OCI-M2 (cell line): ENCODE results near the gene UNC119.

Experiments
- DNase-seq: peaks from one replicate; lab custom pipeline; 2025; ENCODE audit not compliant: unreplicated experiment; lab: John Stamatoyannopoulos, UW

Gene UNC119

DNA sequence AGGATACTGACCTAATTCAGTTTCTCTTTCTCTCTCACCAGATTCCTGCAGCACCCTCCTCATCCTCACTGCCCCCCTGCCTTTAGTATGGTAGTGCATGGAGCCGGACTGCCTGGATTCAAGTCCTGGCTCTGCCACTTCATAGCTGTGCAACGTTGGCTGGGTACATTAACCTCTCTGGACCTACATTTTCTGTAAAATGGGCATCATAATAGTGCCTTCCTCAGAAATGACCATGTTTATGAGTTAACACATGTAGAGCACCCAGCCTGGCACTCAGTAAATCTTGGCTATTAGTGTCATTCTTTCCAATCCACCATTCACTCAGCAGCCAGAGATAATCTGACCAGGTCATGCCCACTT is 7.3 kb downstream of the UNC119 start:
- no peak for DNase-seq

DNA sequence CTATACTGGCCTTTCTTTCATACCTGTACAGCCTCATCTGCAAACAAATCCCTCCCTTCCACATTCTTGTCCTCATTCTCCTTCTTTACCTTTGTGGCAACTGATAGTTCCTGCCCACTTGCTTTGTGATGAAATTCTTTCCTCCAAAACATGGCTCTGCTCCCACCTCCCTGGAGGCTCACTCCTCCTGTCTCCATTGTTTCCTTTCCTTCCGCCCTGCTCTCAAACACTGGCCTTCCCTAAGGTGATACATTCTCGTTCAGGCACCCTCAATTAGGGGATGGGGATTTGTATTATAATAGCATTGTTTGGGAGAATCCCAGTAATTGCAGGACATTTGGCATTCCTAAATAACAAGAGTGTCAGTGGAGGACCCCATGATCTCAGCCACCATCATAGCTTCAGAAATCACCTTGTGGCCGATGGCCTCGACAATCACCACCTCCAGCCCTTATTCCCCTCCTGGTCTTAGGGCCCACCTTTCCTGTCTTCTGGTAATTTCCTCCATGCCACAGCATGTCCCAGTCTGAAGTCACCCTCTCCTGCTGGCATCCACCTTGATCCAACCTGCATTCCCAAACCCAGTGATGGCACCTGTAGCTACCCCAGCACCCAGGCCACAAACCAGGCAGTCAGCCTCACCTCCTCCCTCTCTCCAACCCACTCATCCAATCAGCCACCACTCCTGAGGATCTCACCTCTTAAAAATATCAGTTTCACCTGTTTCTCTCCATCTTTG is 7.9 kb downstream of the UNC119 start:
- DNase-seq, result no peak

DNA sequence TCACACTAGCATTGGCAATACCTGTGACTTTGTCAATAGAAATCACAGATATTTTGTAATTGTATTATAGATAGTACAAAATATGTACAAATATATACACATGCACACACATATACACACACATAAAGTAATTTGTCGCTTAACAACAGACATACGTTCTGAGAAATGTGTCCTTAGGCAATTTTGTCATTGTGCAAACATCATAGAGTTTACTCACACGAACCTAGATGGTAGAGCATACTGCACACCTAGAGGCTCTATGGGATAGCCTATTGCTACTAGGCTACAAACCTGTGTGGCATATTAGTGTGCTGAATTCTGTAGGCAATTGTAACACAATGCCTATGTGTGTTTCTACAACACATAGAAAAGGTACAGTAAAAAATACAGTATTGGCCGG is 11.0 kb downstream of the UNC119 start:
- DNase-seq, result no peak

GRCh38 chr17:28540231-28540630 is 12.2 kb downstream of the UNC119 start:
- no peak for DNase-seq

- no peak for DNase-seq
Observed at GRCh38 chr17:28538296-28538895, 14.0 kb downstream of the UNC119 start.

GRCh38 chr17:28537219-28537610 is 15.2 kb downstream of the UNC119 start:
- DNase-seq, result no peak

DNA sequence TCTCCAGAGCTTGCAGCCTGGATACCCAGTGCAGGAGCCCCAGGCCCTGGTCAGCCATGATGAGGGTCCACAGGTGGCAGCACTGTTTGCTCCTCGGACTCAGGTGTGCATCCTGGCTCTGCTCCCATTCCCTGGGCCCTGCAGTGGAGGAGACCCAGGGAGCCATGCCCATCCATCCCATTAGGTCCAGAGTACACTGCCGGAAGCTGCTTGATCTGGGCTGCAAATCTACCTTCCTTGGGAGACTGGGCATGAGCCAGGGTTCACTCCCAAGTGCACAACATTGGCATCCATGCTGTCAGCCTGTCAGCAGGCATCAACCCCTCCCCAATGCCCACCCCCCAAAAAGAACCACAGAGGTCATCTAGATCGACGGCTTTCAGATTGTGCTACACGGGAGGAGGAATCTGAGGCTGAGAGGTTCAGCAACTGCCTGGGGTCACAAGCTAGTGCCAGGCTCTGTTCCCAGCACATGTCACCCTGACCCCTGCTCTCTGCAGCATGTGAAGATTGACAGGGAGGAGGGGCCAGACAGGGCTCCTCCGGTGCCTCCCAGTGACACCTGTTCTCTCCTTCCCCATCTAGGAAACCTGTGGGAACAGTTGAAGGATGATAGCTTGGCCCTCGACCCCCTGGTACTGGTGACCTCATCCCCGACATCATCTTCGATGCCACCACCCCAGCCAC is 15.7 kb downstream of the UNC119 start:
- DNase-seq, result no peak

DNA sequence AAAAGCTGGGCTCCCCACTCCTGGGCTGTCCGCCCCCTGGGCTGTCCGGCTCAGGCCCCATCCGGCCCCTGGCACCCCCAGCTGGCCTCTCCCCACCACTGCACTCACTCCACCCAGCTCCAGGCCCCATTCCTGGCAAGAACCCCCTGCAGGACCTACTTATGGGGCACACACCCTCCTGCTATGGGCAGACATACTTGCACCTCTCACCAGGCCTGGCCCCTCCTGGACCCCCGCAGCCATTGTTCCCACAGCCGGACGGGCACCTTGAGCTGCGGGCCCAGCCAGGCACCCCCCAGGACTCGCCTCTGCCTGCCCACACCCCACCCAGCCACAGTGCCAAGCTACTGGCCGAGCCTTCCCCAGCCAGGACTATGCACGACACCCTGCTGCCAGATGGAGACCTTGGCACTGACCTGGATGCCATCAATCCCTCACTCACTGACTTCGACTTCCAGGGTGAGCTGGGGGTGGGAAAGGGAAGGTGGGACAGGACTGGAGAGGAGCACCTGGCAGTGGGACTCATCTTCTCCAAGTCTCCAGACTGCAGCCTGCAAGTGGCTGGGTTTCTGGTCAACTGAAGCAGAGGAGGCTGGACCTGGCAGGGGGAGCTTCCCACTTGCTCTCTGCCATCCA is 17.6 kb downstream of the UNC119 start:
- DNase-seq, result no peak

- no peak for DNase-seq
Observed at GRCh38 chr17:28533091-28533807, 19.2 kb downstream of the UNC119 start.

GRCh38 chr17:28532050-28532960 is 20.1 kb downstream of the UNC119 start:
- no peak for DNase-seq

GRCh38 chr17:28530926-28531325 is 21.5 kb downstream of the UNC119 start:
- DNase-seq, result no peak

DNA sequence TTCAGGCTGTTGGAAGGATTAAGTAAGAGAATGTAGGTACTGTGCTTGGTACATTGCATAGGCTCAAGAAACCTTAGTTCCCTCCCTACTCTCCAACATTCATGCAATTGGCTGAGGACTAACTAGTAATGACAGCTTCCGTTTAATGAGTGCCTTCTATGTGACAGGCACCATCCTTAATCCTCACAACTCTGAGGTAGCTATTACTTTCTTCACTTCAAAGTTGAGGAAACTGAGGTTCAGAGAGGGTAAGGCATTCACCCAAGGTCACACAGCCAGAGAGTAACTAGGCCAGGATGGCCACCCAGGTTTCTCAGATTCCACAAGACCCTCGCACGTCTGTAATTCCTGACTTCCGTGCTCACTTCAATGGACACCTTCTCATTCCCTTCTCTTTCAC is 22.2 kb downstream of the UNC119 start:
- DNase-seq, result no peak

DNA sequence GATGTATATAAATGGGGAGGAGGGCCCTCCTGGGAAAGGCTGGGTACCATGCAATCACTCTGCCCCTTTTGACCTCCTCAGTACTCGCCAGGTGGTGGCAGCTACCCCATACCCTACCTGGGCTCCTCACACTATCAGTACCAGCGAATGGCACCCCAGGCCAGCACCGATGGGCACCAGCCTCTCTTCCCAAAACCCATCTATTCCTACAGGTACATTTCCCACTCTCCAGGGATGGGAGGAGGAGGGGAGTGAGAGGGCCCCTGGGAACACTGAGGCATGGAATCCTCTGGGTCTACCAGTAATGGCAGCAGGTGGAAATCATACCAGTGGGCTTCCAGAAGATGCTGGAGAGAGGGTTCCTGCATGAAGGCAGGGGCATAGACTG is 23.4 kb downstream of the UNC119 start:
- DNase-seq, result no peak

DNA sequence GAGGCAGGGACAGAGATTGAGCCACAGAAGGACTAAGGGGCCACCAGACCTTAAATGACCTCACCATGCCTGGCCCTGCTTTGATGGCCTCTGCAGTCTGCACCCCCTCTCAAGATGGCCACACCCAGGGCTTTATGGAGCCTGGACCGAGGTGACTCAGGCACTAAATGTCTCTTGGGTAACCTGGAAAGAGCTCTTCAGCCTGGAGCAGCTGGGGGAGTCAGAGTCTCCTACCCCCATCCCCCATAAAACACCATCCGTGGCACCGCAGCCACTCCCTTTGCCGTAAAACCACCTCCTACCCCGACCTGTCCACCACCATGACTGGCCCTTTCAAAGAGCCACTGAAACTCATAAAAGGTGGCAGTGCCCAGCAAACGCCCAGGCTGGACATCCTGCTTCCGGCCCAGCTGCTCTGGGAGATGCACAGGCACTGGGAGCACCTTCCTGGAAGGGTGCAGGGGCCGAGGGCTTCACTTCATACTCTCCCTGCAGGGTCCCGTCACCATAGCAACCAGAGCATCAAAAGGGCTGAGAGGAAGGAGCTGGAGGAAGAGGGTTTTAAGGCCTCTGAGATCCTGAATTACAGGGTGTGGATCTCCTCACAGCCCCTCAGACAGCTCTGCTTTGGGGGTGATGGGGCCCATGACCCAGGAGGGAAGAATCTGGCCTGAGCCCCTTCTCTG is 24.0 kb downstream of the UNC119 start:
- no peak for DNase-seq

- no peak for DNase-seq
Observed at GRCh38 chr17:28527859-28528258, 24.6 kb downstream of the UNC119 start.

GRCh38 chr17:28527181-28527681 is 25.2 kb downstream of the UNC119 start:
- DNase-seq, result no peak

DNA sequence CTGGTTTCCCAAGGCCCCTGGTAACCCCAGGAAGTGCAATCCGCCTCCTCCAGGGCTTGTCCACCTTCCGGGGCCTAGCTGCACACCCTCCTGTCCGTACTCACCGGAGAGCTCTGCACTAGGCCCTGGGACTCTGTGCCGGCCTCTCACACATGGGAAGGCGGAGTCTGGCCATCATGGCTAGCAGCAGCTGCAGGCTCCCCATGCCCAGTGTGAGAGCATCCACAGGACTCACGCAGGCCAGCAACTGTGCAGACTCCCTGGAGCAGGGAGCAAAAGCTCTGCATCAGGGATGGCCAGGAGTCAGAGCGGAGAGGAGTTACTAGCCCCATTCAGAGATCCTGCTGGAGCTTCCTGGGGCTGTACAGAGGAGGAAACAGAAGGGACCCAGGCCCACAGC is 26.0 kb downstream of the UNC119 start:
- no peak for DNase-seq

DNA sequence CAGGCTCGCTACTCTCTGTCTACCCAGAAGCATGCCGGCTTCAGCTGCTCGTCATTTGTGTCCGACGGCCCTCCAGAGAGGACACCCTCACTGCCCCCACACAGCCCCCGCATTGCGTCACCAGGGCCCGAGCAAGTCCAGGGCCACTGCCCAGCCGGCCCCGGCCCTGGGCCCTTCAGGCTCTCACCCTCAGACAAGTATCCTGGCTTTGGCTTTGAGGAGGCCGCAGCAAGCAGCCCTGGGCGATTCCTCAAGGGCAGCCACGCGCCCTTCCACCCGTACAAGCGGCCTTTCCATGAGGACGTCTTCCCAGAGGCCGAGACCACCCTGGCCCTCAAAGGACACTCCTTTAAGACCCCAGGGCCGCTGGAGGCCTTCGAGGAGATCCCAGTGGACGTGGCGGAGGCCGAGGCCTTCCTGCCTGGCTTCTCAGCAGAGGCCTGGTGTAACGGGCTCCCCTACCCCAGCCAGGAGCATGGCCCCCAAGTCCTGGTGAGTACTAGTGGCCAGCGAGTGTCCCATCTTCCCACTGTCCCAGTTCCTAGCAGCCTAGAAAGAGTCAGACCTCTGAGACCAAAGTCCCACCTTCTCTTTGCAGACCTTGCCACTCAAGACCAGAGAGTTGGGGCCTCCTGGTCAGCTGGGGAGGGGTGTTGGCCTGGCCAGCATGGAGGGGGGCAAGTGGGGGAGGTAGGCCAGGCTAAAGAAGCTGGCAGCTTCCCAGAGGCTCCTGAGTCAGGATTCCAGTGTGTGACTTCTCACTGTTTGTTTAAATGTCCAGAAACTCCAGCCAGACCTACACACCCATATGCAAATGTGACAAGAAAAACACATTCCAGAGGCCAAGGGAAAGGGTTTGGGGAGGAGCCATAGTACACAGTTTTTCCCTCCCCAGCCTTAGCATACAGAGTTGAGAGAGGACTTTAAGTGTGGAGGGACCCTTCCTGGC is 27.7 kb downstream of the UNC119 start:
- no peak for DNase-seq
